CD1c-positive myeloid dendritic cell (primary cell): ENCODE data around the gene HPD.
"Not testable (repeated sequence)": the region's sequence is repeated elsewhere in the genome, so short reads cannot be mapped to it uniquely, and the experiment has no call there.

Experiments
- DNase-seq: peaks from one replicate; pipeline ENCODE4 v3.0.0-alpha.2; 2016; ENCODE audit errors: extremely low spot score

The HPD gene

DNA sequence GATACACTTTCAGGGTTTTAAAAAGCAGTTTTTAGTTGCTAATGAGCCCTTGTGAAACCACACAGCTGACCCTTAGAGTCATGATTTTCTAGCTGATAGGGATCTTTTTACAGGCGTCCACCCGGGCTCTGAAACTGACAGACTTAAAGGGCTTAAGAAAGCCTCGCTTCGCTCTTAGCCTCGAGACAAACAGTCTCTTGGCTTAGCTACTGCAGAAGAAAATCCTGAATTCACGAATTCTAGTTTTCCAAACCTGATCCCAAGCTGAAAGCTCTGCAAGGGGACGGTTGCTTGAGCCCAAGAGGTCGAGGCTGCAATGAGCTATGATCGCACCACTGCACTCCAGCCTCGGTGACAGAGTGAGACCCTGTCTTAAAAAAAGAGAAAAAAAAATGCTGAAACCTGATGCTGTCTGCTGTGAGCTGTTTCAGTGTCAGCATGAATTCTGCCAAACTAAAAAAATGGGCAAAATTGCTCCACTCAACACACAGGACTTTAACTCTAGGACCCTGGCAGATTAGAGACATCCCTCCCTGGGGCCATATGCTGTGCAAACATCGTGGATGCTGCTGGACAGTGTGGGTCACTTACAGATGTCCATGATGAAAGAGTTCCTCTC is 3.1 kb upstream of the HPD start:
- no peak for DNase-seq

DNA sequence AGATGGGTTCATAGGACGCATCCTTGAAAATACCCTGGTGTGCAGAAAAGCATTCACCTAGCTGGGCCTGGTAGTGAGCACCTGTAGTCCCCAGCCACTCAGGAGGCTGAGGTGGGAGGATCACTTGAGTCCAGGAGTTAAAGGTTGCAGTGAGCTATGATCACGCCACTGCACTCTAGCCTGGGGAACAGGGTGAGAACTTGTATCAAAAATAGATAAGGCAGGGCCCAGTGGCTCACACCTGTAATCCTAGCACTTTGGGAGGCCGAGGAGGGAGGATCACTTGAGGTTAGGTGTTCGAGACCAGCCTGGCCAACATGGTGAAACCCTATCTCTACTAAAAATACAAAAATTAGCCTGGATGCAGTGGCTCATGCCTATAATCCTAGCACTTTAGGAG is 2.0 kb upstream of the HPD start:
- not testable (repeated sequence) for DNase-seq

GRCh38 chr12:121860257-121860656 is 1.6 kb upstream of the HPD start:
- DNase-seq: no peak

GRCh38 chr12:121858318-121858661 is 369 bp downstream of the HPD start:
- DNase-seq: no peak

DNA sequence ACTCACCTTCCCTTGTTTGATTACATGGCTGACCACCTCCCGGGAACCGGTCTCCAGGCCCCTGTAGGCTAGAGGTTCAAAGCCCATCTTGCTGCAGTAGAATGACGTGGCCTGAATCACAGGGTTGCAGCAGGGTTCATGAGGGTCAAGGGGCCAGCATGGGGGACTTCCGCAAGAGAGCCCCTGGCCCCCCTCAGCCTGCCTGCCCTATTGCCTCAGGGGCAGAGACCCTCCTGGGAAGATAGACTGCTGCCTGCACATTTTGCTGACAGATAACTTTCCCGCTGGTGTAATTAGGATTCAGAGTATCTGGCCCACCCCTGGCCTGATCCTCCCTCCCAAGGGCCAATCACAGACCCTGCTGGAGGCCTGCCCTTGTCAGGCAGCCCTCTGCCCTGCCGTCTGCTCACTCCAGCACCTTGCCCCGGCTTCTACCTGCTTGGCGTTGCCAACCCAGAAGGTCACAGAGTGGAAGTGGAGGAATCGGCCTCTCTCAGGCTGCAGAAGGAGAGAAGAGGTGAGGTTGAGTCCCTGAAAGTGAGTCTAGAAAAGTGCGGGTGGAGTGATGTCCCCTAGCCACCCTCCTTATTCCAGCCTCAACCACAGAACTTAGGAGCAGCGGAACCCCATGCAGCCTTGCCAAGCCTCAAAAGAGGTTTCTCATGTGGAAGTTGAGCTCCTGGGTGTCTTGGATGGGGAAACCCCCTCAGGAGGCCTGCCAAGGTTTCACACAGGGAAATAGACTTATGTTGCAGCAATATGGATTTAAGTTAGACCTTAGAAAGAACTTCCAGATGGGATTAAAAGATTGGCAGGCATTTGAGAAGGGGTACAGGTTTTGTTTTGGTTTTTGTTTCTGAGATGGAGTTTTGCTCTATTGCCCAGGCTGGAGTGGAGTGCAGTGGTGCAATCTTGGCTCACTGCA is 1.1 kb downstream of the HPD start:
- DNase-seq: no peak

GRCh38 chr12:121852392-121852791 is 6.3 kb downstream of the HPD start:
- DNase-seq: not testable (repeated sequence)

DNA sequence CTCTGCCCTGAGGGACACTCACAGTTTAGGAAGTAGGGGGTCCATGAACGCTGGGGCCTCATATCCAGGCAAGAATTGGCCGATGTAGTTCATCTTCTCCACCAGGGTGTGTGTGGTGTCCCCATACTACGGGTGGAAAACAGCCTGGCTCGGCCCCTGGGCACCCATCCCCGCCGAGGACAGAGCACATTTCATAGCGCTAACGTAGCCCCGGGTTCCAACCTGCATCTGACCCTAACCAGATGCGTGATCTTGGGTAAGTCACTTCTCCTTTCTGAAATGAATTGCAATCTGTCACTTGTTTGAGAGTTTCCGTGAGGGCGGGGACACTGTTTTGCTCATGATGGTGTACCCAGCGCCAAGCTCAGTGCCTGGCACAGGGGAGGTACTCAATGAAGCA is 9.0 kb downstream of the HPD start:
- peak; percentile 45 for DNase-seq

GRCh38 chr12:121849211-121849610 is 9.4 kb downstream of the HPD start:
- no peak for DNase-seq

GRCh38 chr12:121845701-121846100 is 13.0 kb downstream of the HPD start:
- peak; percentile 15 for DNase-seq

- no peak for DNase-seq
These were observed 15.2 kb downstream of the HPD start for GRCh38 chr12:121843236-121843982.

DNA sequence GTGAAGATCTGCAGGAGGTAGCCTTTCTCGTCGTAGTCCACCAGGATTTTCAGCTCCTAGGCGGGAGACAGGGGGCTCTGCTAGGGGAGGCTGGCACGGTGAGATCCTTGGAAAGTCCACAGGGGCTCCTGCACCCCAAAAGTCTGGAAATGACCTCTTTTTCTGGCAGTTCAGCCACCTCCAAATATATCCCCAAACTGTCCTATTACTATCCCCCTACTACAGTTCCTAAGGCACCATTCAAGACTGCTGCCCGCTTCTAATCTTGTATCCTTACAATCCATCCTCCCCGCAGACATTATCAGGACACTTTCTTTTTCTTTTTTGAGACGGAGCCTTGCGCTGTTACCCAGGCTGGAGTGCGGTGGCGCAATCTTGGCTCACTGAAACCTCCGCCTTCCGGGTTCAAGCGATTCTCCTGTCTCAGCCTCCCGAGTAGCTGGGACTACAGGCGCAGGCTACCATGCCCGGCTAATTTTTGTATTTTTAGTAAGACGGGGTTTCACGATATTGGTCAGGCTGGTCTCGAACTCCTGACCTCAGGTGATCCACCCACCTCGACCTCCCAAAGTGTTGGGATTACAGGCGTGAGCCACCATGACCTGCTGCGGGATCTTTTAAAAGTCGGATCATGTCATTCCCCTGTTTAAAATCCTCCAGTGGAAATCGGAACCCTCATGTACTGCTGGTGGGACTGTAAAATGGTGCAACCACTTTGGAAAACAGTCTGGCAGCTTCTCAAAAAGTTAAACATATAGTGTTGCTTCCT is 18.5 kb downstream of the HPD start:
- DNase-seq: no peak

GRCh38 chr12:121839106-121839992 is 19.3 kb downstream of the HPD start:
- peak; percentile 100 for DNase-seq

DNA sequence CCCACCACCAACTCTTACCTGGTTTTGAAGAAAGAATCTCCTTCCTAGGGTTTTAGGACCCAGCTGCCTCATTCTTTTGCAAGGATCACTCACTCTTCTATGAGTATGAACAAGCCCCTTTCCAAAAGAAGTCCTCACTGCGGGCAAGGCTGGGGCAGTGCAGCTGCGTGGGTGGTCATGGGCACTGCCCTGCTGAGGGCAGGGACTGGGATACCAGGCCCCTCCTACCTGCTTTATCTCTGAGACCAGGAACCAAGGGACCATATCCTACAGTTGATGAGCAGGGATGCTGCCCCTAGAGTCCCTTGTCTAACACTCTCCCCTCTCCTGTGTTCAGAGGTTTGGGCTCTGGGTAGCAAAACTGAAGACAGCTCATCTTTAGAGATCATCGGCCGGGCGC is 20.5 kb downstream of the HPD start:
- no peak for DNase-seq

- no peak for DNase-seq
These were observed 21.0 kb downstream of the HPD start for GRCh38 chr12:121837680-121838079.

DNA sequence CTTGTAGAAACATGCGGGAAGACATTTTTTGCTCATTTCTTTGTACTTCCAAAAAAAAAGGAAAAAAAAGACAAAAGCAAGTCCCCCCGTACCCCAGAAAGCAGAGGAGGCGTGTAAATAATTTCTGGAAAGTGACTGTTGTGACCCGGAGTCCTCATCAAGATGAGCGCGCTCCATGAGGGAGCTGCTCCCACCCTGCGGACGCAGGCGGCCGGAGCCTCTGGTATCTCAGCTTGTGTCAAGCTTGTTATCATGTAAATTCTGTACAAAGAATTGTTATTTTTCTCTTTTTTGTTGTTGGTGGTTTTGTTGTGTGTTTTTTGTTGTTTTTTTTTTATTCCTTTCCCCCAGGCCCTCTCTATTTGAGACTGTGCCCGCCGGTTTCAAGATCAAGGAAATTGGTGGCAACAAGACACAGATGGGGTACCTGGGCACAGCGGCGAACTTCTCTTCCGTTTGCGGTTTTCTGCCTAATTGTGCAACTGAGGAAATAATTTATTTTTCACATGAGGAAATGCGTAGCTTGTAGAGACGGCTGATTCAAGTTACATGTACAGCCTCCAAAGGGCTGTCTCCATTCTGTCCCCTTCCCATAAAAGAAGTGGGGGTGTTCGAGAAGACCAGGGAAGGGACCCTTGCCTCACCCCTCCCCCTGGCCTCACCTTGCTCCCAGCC is 27.0 kb downstream of the HPD start:
- no peak for DNase-seq

DNA sequence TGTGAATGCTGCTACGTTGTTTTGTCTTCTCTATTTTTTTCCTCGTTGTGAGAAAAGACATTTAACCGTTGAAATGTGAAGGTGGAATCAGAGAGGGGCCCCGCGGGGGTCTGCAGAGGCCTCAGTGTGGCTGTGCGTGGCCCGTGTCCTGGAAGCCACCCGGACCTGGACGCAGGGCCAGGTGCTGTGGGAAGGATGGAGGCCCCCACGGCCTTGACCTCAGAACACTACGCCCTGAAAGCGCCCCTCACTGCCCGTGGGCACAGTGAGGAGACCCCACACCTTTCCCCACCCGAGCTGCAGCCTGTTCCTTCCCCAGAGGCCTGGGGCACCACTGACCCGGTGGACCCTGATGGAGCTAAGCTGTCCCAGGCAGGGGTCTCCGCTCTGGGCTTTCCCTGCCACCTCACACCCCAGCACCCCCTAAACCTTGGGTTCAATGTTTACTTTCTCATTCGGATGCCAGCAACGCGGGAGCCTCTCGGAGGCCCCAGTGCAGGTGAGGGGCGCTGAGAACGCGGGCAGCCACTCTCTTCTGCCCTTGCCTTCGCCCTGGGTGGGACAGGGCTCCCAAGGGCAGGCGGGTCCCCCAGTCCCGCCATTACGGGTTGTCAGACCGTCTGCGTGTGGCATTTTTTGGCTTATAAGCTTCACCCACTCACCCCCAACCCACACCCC is 27.9 kb downstream of the HPD start:
- no peak for DNase-seq

GRCh38 chr12:121830134-121830533 is 28.5 kb downstream of the HPD start:
- DNase-seq: no peak

DNA sequence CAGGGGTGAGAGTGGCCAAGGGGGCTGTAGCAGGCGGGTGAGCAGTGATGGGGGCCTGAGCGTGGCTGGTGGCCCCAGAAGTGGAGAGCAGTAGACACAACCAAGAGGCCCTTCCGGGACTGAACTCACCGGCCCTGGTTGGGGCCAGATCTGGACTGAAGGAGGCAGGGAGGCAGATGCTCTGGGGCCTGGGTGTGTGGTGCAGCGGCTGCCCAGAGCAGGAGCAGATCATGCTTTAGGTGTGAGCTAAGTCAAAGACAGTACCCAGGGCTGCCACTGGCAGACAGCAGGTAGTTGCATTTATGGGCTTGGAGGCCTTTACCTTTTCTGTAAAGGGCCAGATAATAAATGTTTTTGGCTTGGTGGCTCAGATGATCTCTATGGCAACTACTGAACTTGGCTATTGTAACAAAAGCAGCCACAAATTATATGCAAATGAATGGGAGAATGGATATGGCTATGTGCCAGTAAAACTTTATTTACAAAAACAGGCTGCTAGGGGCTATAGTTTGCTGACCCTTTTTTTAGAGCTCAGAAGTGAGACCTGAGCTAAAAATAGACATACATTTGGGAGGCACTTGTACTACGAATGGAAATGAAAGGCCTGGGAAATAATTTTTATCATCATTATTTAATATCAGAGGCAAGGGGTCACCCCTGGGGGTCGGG is 29.3 kb downstream of the HPD start:
- DNase-seq: no peak

DNA sequence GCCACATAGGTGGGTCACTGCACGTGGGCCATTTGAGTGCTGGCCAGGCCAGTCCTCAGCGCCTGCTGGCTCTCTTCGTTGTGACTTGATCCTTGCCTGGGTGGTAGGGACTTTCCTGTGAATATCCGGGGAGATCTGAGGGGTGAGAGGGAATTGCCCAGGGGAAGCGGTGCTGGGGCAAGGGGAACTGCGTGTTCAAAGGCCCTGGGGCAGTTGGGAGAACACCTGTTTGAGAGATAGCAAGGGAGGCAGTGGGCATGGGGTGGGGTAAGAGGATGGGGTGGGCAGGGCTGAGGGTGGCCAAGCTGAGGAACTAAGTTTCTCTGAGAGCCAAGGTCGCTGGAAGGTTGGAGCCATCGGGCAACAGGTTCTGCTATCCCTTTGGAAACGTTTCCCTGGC is 29.8 kb downstream of the HPD start:
- no peak for DNase-seq
